Trophoblast cell (in vitro differentiated cells and primary cell): ENCODE results near the gene USP1.

Source experiments
- DNase-seq, 2 donors: peaks; one replicate each; pipeline ENCODE4 v3.0.0-alpha.2; 2016
- H2AFZ ChIP-seq: 2 replicates; pipeline ENCODE4 v1.6.1; 2013; ENCODE audit warnings: low read length, moderate library complexity, mild to moderate bottlenecking; ENCODE audit not compliant: insufficient read depth, poor library complexity
- H2AK5ac ChIP-seq: 2 replicates; pipeline ENCODE4 v1.6.1; 2013; ENCODE audit warnings: mild to moderate bottlenecking, low read length
- H2BK120ac ChIP-seq: 2 replicates; pipeline ENCODE4 v1.6.1; 2013; ENCODE audit warnings: low read length, mild to moderate bottlenecking, moderate library complexity; ENCODE audit not compliant: insufficient read depth, poor library complexity
- H2BK12ac ChIP-seq: 2 replicates; pipeline ENCODE4 v1.6.1; 2013; ENCODE audit warnings: mild to moderate bottlenecking, low read length, moderate library complexity
- H2BK5ac ChIP-seq: 2 replicates; pipeline ENCODE4 v1.6.1; 2013; ENCODE audit warnings: low read length, low read depth, moderate library complexity, mild to moderate bottlenecking; ENCODE audit not compliant: poor library complexity
- H3K14ac ChIP-seq: 2 replicates; pipeline ENCODE4 v1.6.1; 2013; ENCODE audit warnings: mild to moderate bottlenecking, low read length
- H3K18ac ChIP-seq: 2 replicates; pipeline ENCODE4 v1.6.1; 2013; ENCODE audit warnings: mild to moderate bottlenecking, low read length
- H3K23ac ChIP-seq: 2 replicates; pipeline ENCODE4 v1.6.1; 2013; ENCODE audit warnings: low read length
- H3K27ac ChIP-seq: 2 replicates; pipeline ENCODE4 v1.5.1; 2013; ENCODE audit warnings: low read depth, mild to moderate bottlenecking, inconsistent platforms, low read length, moderate library complexity
- H3K27me3 ChIP-seq: 2 replicates; pipeline ENCODE4 v1.6.1; 2013; ENCODE audit warnings: inconsistent platforms, mild to moderate bottlenecking, low read length, moderate library complexity; ENCODE audit not compliant: insufficient read depth
- H3K36me3 ChIP-seq, 2 experiments: 1 replicate in 1 of 2; 2 replicates in 1 of 2; pipeline ENCODE4 v1.6.1; 2013; ENCODE audit warnings: low read length in 2 of 2, mild to moderate bottlenecking in 2 of 2, moderate library complexity in 1 of 2; ENCODE audit not compliant: insufficient read depth in 2 of 2, control insufficient read depth in 1 of 2
- H3K4ac ChIP-seq: 2 replicates; pipeline ENCODE4 v1.6.1; 2013; ENCODE audit warnings: low read depth, mild to moderate bottlenecking, low read length, moderate library complexity
- H3K4me1 ChIP-seq, 2 experiments: 1 replicate in 1 of 2; 2 replicates in 1 of 2; pipeline ENCODE4 v1.6.1; 2013; ENCODE audit warnings: low read length in 2 of 2, mild to moderate bottlenecking in 2 of 2, moderate library complexity in 1 of 2; ENCODE audit not compliant: insufficient read depth in 2 of 2, control insufficient read depth in 1 of 2
- H3K4me2 ChIP-seq: 2 replicates; pipeline ENCODE4 v1.6.1; 2013; ENCODE audit warnings: inconsistent platforms, mild to moderate bottlenecking, low read length, moderate library complexity
- H3K4me3 ChIP-seq: 2 replicates; pipeline ENCODE4 v1.5.1; 2013; ENCODE audit warnings: mild to moderate bottlenecking, low read depth, low read length, inconsistent platforms
- H3K79me1 ChIP-seq: one replicate; pipeline ENCODE4 v1.6.1; 2013; ENCODE audit warnings: low read length
- H3K79me2 ChIP-seq: 2 replicates; pipeline ENCODE4 v1.6.1; 2013; ENCODE audit warnings: low read length, mild to moderate bottlenecking; ENCODE audit not compliant: control insufficient read depth, insufficient read depth, poor library complexity
- H3K9ac ChIP-seq: 2 replicates; pipeline ENCODE4 v1.6.1; 2013; ENCODE audit warnings: mild to moderate bottlenecking, low read length
- H3K9me3 ChIP-seq: 2 replicates; pipeline ENCODE4 v1.6.1; 2013; ENCODE audit warnings: low read depth, mild to moderate bottlenecking, control low read depth, inconsistent platforms, low read length; ENCODE audit not compliant: insufficient read depth
- H4K12ac ChIP-seq: 2 replicates; pipeline ENCODE4 v1.6.1; 2013; ENCODE audit warnings: low read depth, mild to moderate bottlenecking, low read length, moderate library complexity
- H4K8ac ChIP-seq: 2 replicates; pipeline ENCODE4 v1.6.1; 2013; ENCODE audit warnings: low read depth, mild to moderate bottlenecking, low read length, moderate library complexity
- H4K91ac ChIP-seq: one replicate; pipeline ENCODE4 v1.6.1; 2013; ENCODE audit warnings: low read depth, mild to moderate bottlenecking, low read length, moderate library complexity
- WGBS: extraction: QIAGEN DNeasy Blood & Tissue Kit; methylation state at CpG from one replicate; pipeline ENCODE4 v1.1.7; 2013; ENCODE audit warnings: missing lambda C conversion rate; ENCODE audit not compliant: insufficient read length, insufficient coverage; ENCODE audit errors: extremely low coverage; 5-methylcytosine and 5-hydroxymethylcytosine counted together

Gene USP1

GRCh38 chr1:62494137-62494536, 57.3 kb downstream of the USP1 start:
- no peak for DNase-seq
- H3K4ac ChIP-seq, result no peak overlapping the region
- no peak overlapping the region for H4K91ac ChIP-seq
- peaks cover 2 to 3% of the 10 kb centered on the region in 2 experiments for H3K36me3 ChIP-seq
- WGBS, result no CpG with 5 or more reads among the region's 4 CpGs
- H4K12ac ChIP-seq, result no peak overlapping the region
- H3K27ac ChIP-seq, result no peak overlapping the region
- no peak overlapping the region for H4K8ac ChIP-seq
- no peaks in the 10 kb centered on the region for H3K4me1 ChIP-seq
- no peak overlapping the region for H3K9ac ChIP-seq
- H3K27me3 ChIP-seq, result no peaks in the 10 kb centered on the region
- H2BK5ac ChIP-seq, result no peak overlapping the region
- no peaks in the 10 kb centered on the region for H3K9me3 ChIP-seq
- H3K79me2 ChIP-seq, result no peaks in the 10 kb centered on the region
- no peak overlapping the region for H2AK5ac ChIP-seq
- no peak overlapping the region for H3K4me3 ChIP-seq
- H2AFZ ChIP-seq, result no peak overlapping the region
- no peak overlapping the region for H3K4me2 ChIP-seq
- H2BK120ac ChIP-seq, result no peak overlapping the region
- no peaks in the 10 kb centered on the region for H3K79me1 ChIP-seq
- no peak overlapping the region for H3K23ac ChIP-seq
- H3K14ac ChIP-seq, result no peak overlapping the region
- no peak overlapping the region for H2BK12ac ChIP-seq
- H3K18ac ChIP-seq, result no peak overlapping the region

GRCh38 chr1:62500210-62500609, 63.4 kb downstream of the USP1 start:
- H4K8ac ChIP-seq, result no peak overlapping the region
- H4K12ac ChIP-seq, result no peak overlapping the region
- H3K27ac ChIP-seq, result no peak overlapping the region
- no peak overlapping the region for H3K14ac ChIP-seq
- H3K18ac ChIP-seq, result no peak overlapping the region
- no peak overlapping the region for H2AK5ac ChIP-seq
- no peak overlapping the region for H3K9ac ChIP-seq
- no peaks in the 10 kb centered on the region for H3K9me3 ChIP-seq
- H3K27me3 ChIP-seq, result no peaks in the 10 kb centered on the region
- H3K4me1 ChIP-seq, result no peaks in the 10 kb centered on the region
- H2BK12ac ChIP-seq, result no peak overlapping the region
- DNase-seq, result no peak
- no peak overlapping the region for H3K23ac ChIP-seq
- no peak overlapping the region for H3K4ac ChIP-seq
- no peaks in the 10 kb centered on the region for H3K79me1 ChIP-seq
- no peak overlapping the region for H3K4me3 ChIP-seq
- no peak overlapping the region for H3K4me2 ChIP-seq
- H2BK120ac ChIP-seq, result no peak overlapping the region
- peaks cover 0 to 4% of the 10 kb centered on the region in 2 experiments for H3K36me3 ChIP-seq
- H2AFZ ChIP-seq, result no peak overlapping the region
- no peaks in the 10 kb centered on the region for H3K79me2 ChIP-seq
- H2BK5ac ChIP-seq, result no peak overlapping the region
- H4K91ac ChIP-seq, result no peak overlapping the region
